Measurements from ENCODE around the gene ZNF587B.
"Not testable (repeated sequence)": the region's sequence is repeated elsewhere in the genome, so short reads cannot be mapped to it uniquely, and the experiment has no call there.

The ZNF587B gene

GRCh38 chr19:57818378-57818777, 11.7 kb upstream of the ZNF587B start:
- DNase-seq (ENCODE audit: low read depth in 2 of 2) = no peak

GRCh38 chr19:57819475-57820148, 10.5 kb upstream of the ZNF587B start:
- DNase-seq (ENCODE audit: low read depth in 2 of 2) = peak; percentile 59 to 62

GRCh38 chr19:57820599-57820998, 9.5 kb upstream of the ZNF587B start:
- no peak for DNase-seq (ENCODE audit: low read depth in 2 of 2)

- DNase-seq (ENCODE audit: low read depth in 2 of 2) = not testable (repeated sequence)
These were observed 9.0 kb upstream of the ZNF587B start for GRCh38 chr19:57821095-57821494.

GRCh38 chr19:57821501-57821900, 8.6 kb upstream of the ZNF587B start:
- DNase-seq (ENCODE audit: low read depth in 2 of 2) = not testable (repeated sequence)

- not testable (repeated sequence) for DNase-seq (ENCODE audit: low read depth in 2 of 2)
These were observed 6.9 kb upstream of the ZNF587B start for GRCh38 chr19:57823155-57823554.

- DNase-seq (ENCODE audit: low read depth in 2 of 2) = not testable (repeated sequence)
These were observed 6.5 kb upstream of the ZNF587B start for GRCh38 chr19:57823608-57824007.

- DNase-seq (ENCODE audit: low read depth in 2 of 2) = no peak
These were observed 4.6 kb upstream of the ZNF587B start for GRCh38 chr19:57825511-57825910.

GRCh38 chr19:57829316-57829715, 783 bp upstream of the ZNF587B start:
- DNase-seq (ENCODE audit: low read depth in 2 of 2) = no peak

GRCh38 chr19:57836991-57837390, 6.9 kb downstream of the ZNF587B start:
- DNase-seq (ENCODE audit: low read depth in 2 of 2) = not testable (repeated sequence)

- not testable (repeated sequence) for DNase-seq (ENCODE audit: low read depth in 2 of 2)
These were observed 8.6 kb downstream of the ZNF587B start for GRCh38 chr19:57838622-57839191.

GRCh38 chr19:57841122-57841763, 11.1 kb downstream of the ZNF587B start:
- DNase-seq (ENCODE audit: low read depth in 2 of 2) = no peak

- not testable (repeated sequence) for DNase-seq (ENCODE audit: low read depth in 2 of 2)
These were observed 17.1 kb downstream of the ZNF587B start for GRCh38 chr19:57847164-57847563.

GRCh38 chr19:57849162-57849665, 19.1 kb downstream of the ZNF587B start:
- not testable (repeated sequence) for DNase-seq (ENCODE audit: low read depth in 2 of 2)

- DNase-seq (ENCODE audit: low read depth in 2 of 2) = peak; percentile 59 to 66
These were observed 19.8 kb downstream of the ZNF587B start, which contains the start of gene ZNF587 for GRCh38 chr19:57849666-57850473. TSS of gene ZNF587 (plus strand) at chr19:57849859. CDS start at chr19:57850039, 180 bp downstream.

GRCh38 chr19:57850553-57851017, 20.5 kb downstream of the ZNF587B start:
- DNase-seq (ENCODE audit: low read depth in 2 of 2) = no peak

GRCh38 chr19:57851812-57852603, 21.9 kb downstream of the ZNF587B start:
- not testable (repeated sequence) for DNase-seq (ENCODE audit: low read depth in 2 of 2)

- not testable (repeated sequence) for DNase-seq (ENCODE audit: low read depth in 2 of 2)
These were observed 24.0 kb downstream of the ZNF587B start for GRCh38 chr19:57854117-57854516.

- not testable (repeated sequence) for DNase-seq (ENCODE audit: low read depth in 2 of 2)
These were observed 32.3 kb downstream of the ZNF587B start for GRCh38 chr19:57862351-57862750.

GRCh38 chr19:57867868-57868492, 37.9 kb downstream of the ZNF587B start:
- no peak for DNase-seq (ENCODE audit: low read depth in 2 of 2)

Measured in stimulated activated CD8-positive, alpha-beta memory T cell treated with anti-CD3 and anti-CD28 coated beads, Interleukin-2, amount 100 ng/mL, for 1 hour (primary cell).